Transverse colon (tissue), 4 donors: ENCODE results near the gene LIX1.

Experiments
- CTCF ChIP-seq, 5 experiments: fragments of 200-600 bp in 3 of 5; fragments of 450-650 bp in 2 of 5; sonication (generic) in 3 of 5; IDR thresholded peaks; 1 replicate in 2 of 5; 2 replicates in 3 of 5; pipeline ENCODE4 v1.5.1; 2016 to 2017; ENCODE audit warnings: antibody characterized with exemption in 5 of 5, inconsistent platforms in 3 of 5, mild to moderate bottlenecking in 2 of 5, moderate library complexity in 1 of 5
- EP300 ChIP-seq: sonication (generic); formaldehyde crosslinking; IDR thresholded peaks from one replicate; pipeline ENCODE4 v1.6.1; 2017; ENCODE audit warnings: antibody characterized with exemption, low read depth
- POLR2A ChIP-seq: fragments of 450-650 bp; IDR thresholded peaks from one replicate; pipeline ENCODE4 v1.6.1; 2016; ENCODE audit warnings: antibody characterized with exemption, mild to moderate bottlenecking, moderate library complexity
- POLR2AphosphoS5 ChIP-seq, 3 donors: sonication (generic); formaldehyde crosslinking; IDR thresholded peaks; one replicate each; pipeline ENCODE4 v1.6.1; 2016; ENCODE audit warnings: antibody characterized with exemption in 3 of 3

GRCh38 chr5:97046270-97046982 is 96.0 kb downstream of the LIX1 start:
- TF ChIP-seq CTCF (IDR thresholded peaks at IDR 0.05): no peak
- TF ChIP-seq POLR2A: no peak
- no peak for TF ChIP-seq POLR2AphosphoS5 (IDR thresholded peaks at IDR 0.05)
- TF ChIP-seq EP300: no peak
